ENCODE results near the gene RUNX2. TPM values are rescaled to one million over a fixed set of nuclear protein-coding genes. Genes with fewer than 3 reads are reported as not detected.

RUNX2 gene
- total RNA-seq, 4 donors from 2014 or later, result 1.00 to 8.1 (median 3.6) TPM

DNA sequence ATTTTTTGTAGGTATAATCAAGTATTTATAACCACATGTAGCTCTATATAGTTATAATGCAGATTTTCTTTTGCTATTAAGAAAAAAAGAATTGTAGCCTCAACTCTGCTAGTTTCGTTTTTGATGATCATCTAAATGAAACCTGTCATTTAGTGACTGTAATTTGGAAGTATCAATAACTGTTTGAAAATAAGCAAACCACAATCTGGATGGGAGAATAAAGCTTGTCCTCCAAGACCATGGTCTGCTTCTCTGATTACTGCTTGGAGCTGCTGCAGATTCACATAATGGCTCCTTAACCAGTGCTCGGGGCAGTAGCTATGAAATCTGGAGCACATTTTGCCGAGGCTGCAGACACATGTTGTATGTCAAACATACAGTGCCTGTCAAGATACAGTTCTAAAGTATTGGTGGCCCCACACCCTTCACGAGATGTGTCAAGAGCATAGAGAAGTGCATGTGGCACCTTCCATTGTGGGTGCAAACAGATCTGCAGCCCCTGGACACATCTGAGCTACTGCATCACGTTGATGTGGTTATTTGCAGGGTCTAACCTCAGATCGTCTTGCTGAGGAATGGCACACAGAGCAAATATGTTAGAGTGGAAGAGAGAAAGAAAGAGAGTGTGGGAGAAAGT is 305.3 kb downstream of the RUNX2 start:
- H3K27me3 ChIP-seq, result no peaks in the 10 kb centered on the region
- H3K4me1 ChIP-seq, result no peaks in the 10 kb centered on the region
- H3K36me3 ChIP-seq, result no peaks in the 10 kb centered on the region
- in situ Hi-C loops (cut with MboI; ENCODE audit: low pct_ligation_motif_present in 1 of 4, low pct_unique_long_range_greater_than_20kb in 1 of 4, low sequenced_read_pairs in 3 of 4) (no loop called here), intact Hi-C loops (cut with DNase I; ENCODE audit: low total_unique reads) (no loop called here)
- no peak for TF ChIP-seq POLR2AphosphoS5 (IDR thresholded peaks at IDR 0.05)
- no peak for TF ChIP-seq EP300 (IDR thresholded peaks at IDR 0.05; ENCODE audit: low read depth)
- TF ChIP-seq, protein P1, sequence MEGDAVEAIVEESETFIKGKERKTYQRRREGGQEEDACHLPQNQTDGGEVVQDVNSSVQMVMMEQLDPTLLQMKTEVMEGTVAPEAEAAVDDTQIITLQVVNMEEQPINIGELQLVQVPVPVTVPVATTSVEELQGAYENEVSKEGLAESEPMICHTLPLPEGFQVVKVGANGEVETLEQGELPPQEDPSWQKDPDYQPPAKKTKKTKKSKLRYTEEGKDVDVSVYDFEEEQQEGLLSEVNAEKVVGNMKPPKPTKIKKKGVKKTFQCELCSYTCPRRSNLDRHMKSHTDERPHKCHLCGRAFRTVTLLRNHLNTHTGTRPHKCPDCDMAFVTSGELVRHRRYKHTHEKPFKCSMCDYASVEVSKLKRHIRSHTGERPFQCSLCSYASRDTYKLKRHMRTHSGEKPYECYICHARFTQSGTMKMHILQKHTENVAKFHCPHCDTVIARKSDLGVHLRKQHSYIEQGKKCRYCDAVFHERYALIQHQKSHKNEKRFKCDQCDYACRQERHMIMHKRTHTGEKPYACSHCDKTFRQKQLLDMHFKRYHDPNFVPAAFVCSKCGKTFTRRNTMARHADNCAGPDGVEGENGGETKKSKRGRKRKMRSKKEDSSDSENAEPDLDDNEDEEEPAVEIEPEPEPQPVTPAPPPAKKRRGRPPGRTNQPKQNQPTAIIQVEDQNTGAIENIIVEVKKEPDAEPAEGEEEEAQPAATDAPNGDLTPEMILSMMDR (IDR thresholded peaks at IDR 0.05), result no peak
- no peak for TF ChIP-seq POLR2A (IDR thresholded peaks at IDR 0.05)
- DNase-seq, result no peak
- 84 to 88% methylated on average over 1 to 6 of the region's 6 CpGs for WGBS, 2 donors (ENCODE audit: low coverage in 1 of 2)
- no peaks in the 10 kb centered on the region for H3K9me3 ChIP-seq
- no peak overlapping the region for H3K4me3 ChIP-seq
- H3K27ac ChIP-seq, result no peak overlapping the region

DNA sequence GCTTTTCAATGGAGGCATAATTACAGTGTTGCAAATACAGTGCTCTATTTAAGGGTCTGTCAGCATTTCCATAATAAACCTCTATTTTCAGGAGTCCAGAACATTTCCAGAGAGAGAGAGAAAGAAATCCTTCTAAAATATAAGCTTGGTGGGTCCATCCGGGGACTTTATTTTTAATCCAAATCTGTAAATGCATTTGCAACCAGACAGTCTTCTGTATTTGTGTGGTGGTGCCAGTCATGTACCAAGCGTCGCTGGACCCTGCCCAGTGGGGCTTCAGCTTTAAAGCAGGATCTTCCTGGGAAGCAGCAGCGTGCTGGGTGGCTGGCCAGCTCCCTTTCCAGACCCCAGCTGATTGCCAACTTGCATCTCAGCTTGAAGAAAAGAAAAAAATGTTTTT is 306.1 kb downstream of the RUNX2 start:
- Histone ChIP-seq H3K9me3 (no peaks in the 10 kb centered on the region), H3K27ac (no peak overlapping the region), H3K4me3 (no peak overlapping the region), H3K4me1 (no peaks in the 10 kb centered on the region), H3K36me3 (no peaks in the 10 kb centered on the region), H3K27me3 (no peaks in the 10 kb centered on the region)
- TF ChIP-seq POLR2AphosphoS5 (IDR thresholded peaks at IDR 0.05) (no peak), EP300 (IDR thresholded peaks at IDR 0.05; ENCODE audit: low read depth) (no peak), POLR2A (IDR thresholded peaks at IDR 0.05) (no peak)
- TF ChIP-seq, protein P1 (IDR thresholded peaks at IDR 0.05), result no peak
- WGBS, 2 donors (ENCODE audit: low coverage in 1 of 2), result 86 to 89% methylated on average over 4 of the region's 4 CpGs
- in situ Hi-C loops (cut with MboI; ENCODE audit: low pct_ligation_motif_present in 1 of 4, low pct_unique_long_range_greater_than_20kb in 1 of 4, low sequenced_read_pairs in 3 of 4), result no loop called here
- intact Hi-C loops (cut with DNase I; ENCODE audit: low total_unique reads), result no loop called here
- no peak for DNase-seq

DNA sequence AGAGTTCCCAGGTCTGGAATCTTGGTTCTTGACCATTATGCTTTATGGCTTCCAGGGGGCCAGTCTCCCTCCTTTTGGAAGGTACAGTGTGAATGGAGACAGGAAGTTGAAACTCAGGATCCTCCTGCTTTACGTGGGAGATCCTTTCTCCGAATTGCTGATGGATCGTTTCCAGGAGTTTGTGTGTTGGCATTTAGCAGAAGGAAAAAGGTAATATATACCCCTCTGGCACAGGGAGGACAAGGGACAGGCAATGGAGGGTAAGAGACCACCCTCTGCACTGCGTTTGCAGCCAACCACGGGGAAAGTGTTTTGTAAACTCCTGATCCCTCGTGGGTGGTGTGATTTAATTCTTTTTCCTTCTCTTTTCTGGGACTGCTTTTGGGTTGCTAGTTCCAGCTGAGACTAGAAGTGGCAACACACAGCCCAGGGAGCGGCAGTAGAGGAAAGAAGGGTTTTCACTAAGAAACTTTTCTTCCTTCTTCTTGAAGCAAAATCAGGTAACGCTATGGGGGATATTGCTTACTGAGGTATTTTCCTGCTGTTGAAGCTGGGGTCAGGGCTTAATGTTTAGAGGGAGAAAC is 307.2 kb downstream of the RUNX2 start:
- no peaks in the 10 kb centered on the region for H3K9me3 ChIP-seq
- no peaks in the 10 kb centered on the region for H3K27me3 ChIP-seq
- intact Hi-C loops (cut with DNase I; ENCODE audit: low total_unique reads), result no loop called here
- 61 to 88% methylated on average over 5 to 8 of the region's 8 CpGs for WGBS, 2 donors (ENCODE audit: low coverage in 1 of 2)
- H3K4me3 ChIP-seq, result no peak overlapping the region
- in situ Hi-C loops (cut with MboI; ENCODE audit: low pct_ligation_motif_present in 1 of 4, low pct_unique_long_range_greater_than_20kb in 1 of 4, low sequenced_read_pairs in 3 of 4), result no loop called here
- H3K27ac ChIP-seq, result no peak overlapping the region
- no peak for DNase-seq
- no peak for TF ChIP-seq EP300 (IDR thresholded peaks at IDR 0.05; ENCODE audit: low read depth)
- no peak for TF ChIP-seq POLR2A (IDR thresholded peaks at IDR 0.05)
- TF ChIP-seq POLR2AphosphoS5 (IDR thresholded peaks at IDR 0.05), result no peak
- TF ChIP-seq, protein P1 (IDR thresholded peaks at IDR 0.05), result no peak
- no peaks in the 10 kb centered on the region for H3K36me3 ChIP-seq
- no peaks in the 10 kb centered on the region for H3K4me1 ChIP-seq

GRCh38 chr6:45637056-45637455 is 308.9 kb downstream of the RUNX2 start:
- TF ChIP-seq POLR2AphosphoS5 (IDR thresholded peaks at IDR 0.05), result no peak
- no peak for TF ChIP-seq EP300 (IDR thresholded peaks at IDR 0.05; ENCODE audit: low read depth)
- TF ChIP-seq POLR2A (IDR thresholded peaks at IDR 0.05), result no peak
- TF ChIP-seq, protein P1 (IDR thresholded peaks at IDR 0.05), result no peak
- H3K9me3 ChIP-seq, result no peaks in the 10 kb centered on the region
- peak overlapping the region; percentile 45 to 74 (median 61) for H3K27ac ChIP-seq
- no peaks in the 10 kb centered on the region for H3K4me1 ChIP-seq
- no peak for DNase-seq
- no peak overlapping the region for H3K4me3 ChIP-seq
- in situ Hi-C loops (cut with MboI; ENCODE audit: low pct_ligation_motif_present in 1 of 4, low pct_unique_long_range_greater_than_20kb in 1 of 4, low sequenced_read_pairs in 3 of 4), result no loop called here
- H3K36me3 ChIP-seq, result no peaks in the 10 kb centered on the region
- 73 to 83% methylated on average over 1 to 3 of the region's 3 CpGs for WGBS, 2 donors (ENCODE audit: low coverage in 1 of 2)
- intact Hi-C loops (cut with DNase I; ENCODE audit: low total_unique reads), result no loop called here
- H3K27me3 ChIP-seq, result no peaks in the 10 kb centered on the region
